ENCODE measurements around the gene METTL5. TPM values are rescaled to one million over a fixed set of nuclear protein-coding genes. Genes with fewer than 3 reads are reported as not detected.

The METTL5 gene
- total and polyA plus RNA-seq, 5 experiments from 2014 or later, result 50.8 to 155 (median 115) TPM

GRCh38 chr2:169803480-169803879 lies 21.2 kb downstream of the METTL5 start:
- no peaks in the 10 kb centered on the region for H3K9me3 Mint-ChIP-seq
- H3K4me1 Mint-ChIP-seq, result peaks cover 7 to 39% (median 23%) of the 10 kb centered on the region in 4 donors
- no peaks in the 10 kb centered on the region for H3K27me3 Mint-ChIP-seq
- H3K27ac Mint-ChIP-seq, result no peak overlapping the region
- no peak for ATAC-seq
- H3K36me3 Mint-ChIP-seq, result peaks cover 0 to 58% (median 16%) of the 10 kb centered on the region in 3 donors
- H3K4me3 Mint-ChIP-seq, result no peak overlapping the region
- POLR2A ChIA-PET, result no interaction called here
- DNase-seq, result no peak

- Mint-ChIP-seq H3K36me3 (peaks cover 0 to 22% (median 0%) of the 10 kb centered on the region in 3 donors), H3K27me3 (peaks cover 0 to 2% (median 0%) of the 10 kb centered on the region in 5 donors), H3K4me1 (peaks cover 7 to 40% (median 23%) of the 10 kb centered on the region in 4 donors), H3K9me3 (no peaks in the 10 kb centered on the region), H3K27ac (peak within 1 kb of the TSS; percentile 88 to 98 (median 96)), H3K4me3 (peak within 1 kb of the TSS; percentile 83 to 96 (median 90))
- DNase-seq (peak; percentile 81 to 96 (median 86)), ATAC-seq (peak; percentile 92 to 93)
- POLR2A ChIA-PET, result interaction anchor here (0.5 to 2.0 kb wide), 8 partner anchors 25 to 1887 kb away, joined by 3 to 14 read pairs (median 5); partner anchors contain the start of genes CFAP210, METTL5, PHOSPHO2 and PPIG
These were observed 25.8 kb downstream of the METTL5 start, which contains the start of gene SSB for GRCh38 chr2:169798718-169799592. TSS of gene SSB (plus strand) at chr2:169798871. CDS start at chr2:169800961, 2,090 bp downstream.

- POLR2A ChIA-PET, result interaction anchor here (0.5 to 2.0 kb wide), 6 partner anchors 26 to 1888 kb away, joined by 3 to 14 read pairs (median 7); partner anchors contain the start of genes CFAP210, METTL5, PHOSPHO2 and PPIG
- no peaks in the 10 kb centered on the region for H3K9me3 Mint-ChIP-seq
- DNase-seq (no peak), ATAC-seq (no peak)
- H3K4me3 Mint-ChIP-seq, result peak overlapping the region; percentile 83 to 96 (median 90)
- H3K27ac Mint-ChIP-seq, result peak overlapping the region; percentile 84 to 98 (median 92)
- peaks cover 0 to 2% (median 0%) of the 10 kb centered on the region in 5 donors for H3K27me3 Mint-ChIP-seq
- H3K36me3 Mint-ChIP-seq, result peaks cover 0 to 18% (median 0%) of the 10 kb centered on the region in 3 donors
- peaks cover 7 to 40% (median 20%) of the 10 kb centered on the region in 4 donors for H3K4me1 Mint-ChIP-seq
These were observed 26.3 kb downstream of the METTL5 start for GRCh38 chr2:169798397-169798717.

GRCh38 chr2:169797601-169798000 lies 27.1 kb downstream of the METTL5 start:
- Mint-ChIP-seq H3K9me3 (no peaks in the 10 kb centered on the region), H3K4me1 (peaks cover 7 to 36% (median 17%) of the 10 kb centered on the region in 4 donors), H3K36me3 (peaks cover 0 to 14% (median 0%) of the 10 kb centered on the region in 3 donors), H3K4me3 (peak overlapping the region; percentile 19 to 84 (median 48)), H3K27ac (peak overlapping the region in 9 of 10 donors; percentile 33 to 92 (median 69)), H3K27me3 (peaks cover 0 to 2% (median 0%) of the 10 kb centered on the region in 5 donors)
- POLR2A ChIA-PET, result interaction anchor here (0.6 kb wide), 1 partner anchor 27 kb away, joined by 4 read pairs; the partner anchor contains the start of gene METTL5
- no peak for DNase-seq
- no peak for ATAC-seq

GRCh38 chr2:169796441-169796840 lies 28.3 kb downstream of the METTL5 start:
- POLR2A ChIA-PET, result no interaction called here
- H3K27me3 Mint-ChIP-seq, result peaks cover 0 to 2% (median 0%) of the 10 kb centered on the region in 5 donors
- peak overlapping the region in 2 of 10 donors; percentile 23 to 42 for H3K4me3 Mint-ChIP-seq
- H3K9me3 Mint-ChIP-seq, result no peaks in the 10 kb centered on the region
- peak overlapping the region in 3 of 10 donors; percentile 7 to 35 (median 25) for H3K27ac Mint-ChIP-seq
- H3K36me3 Mint-ChIP-seq, result peaks cover 0 to 3% (median 0%) of the 10 kb centered on the region in 3 donors
- ATAC-seq (no peak), DNase-seq (no peak)
- peaks cover 0 to 27% (median 9%) of the 10 kb centered on the region in 4 donors for H3K4me1 Mint-ChIP-seq

- H3K4me3 Mint-ChIP-seq, result no peak overlapping the region
- DNase-seq (no peak), ATAC-seq (no peak)
- POLR2A ChIA-PET, result no interaction called here
- H3K36me3 Mint-ChIP-seq, result no peaks in the 10 kb centered on the region
- no peaks in the 10 kb centered on the region for H3K9me3 Mint-ChIP-seq
- H3K4me1 Mint-ChIP-seq, result peaks cover 0 to 17% (median 4%) of the 10 kb centered on the region in 4 donors
- peaks cover 0 to 3% (median under 1%) of the 10 kb centered on the region in 5 donors for H3K27me3 Mint-ChIP-seq
- H3K27ac Mint-ChIP-seq, result no peak overlapping the region
These were observed 29.5 kb downstream of the METTL5 start for GRCh38 chr2:169795181-169795580.

- no peak overlapping the region for H3K4me3 Mint-ChIP-seq
- ATAC-seq, result no peak
- no peak overlapping the region for H3K27ac Mint-ChIP-seq
- POLR2A ChIA-PET, result no interaction called here
- H3K4me1 Mint-ChIP-seq, result peaks cover 3 to 7% (median 5%) of the 10 kb centered on the region in 4 donors
- no peaks in the 10 kb centered on the region for H3K36me3 Mint-ChIP-seq
- no peak for DNase-seq
- H3K9me3 Mint-ChIP-seq, result no peaks in the 10 kb centered on the region
- H3K27me3 Mint-ChIP-seq, result peaks cover 10 to 28% (median 14%) of the 10 kb centered on the region in 5 donors
These were observed 34.1 kb downstream of the METTL5 start for GRCh38 chr2:169790581-169790980.

- H3K4me3 Mint-ChIP-seq, result no peak overlapping the region
- DNase-seq, result no peak
- H3K27ac Mint-ChIP-seq, result no peak overlapping the region
- POLR2A ChIA-PET, result no interaction called here
- no peaks in the 10 kb centered on the region for H3K36me3 Mint-ChIP-seq
- H3K4me1 Mint-ChIP-seq, result no peaks in the 10 kb centered on the region
- no peak for ATAC-seq
- no peaks in the 10 kb centered on the region for H3K9me3 Mint-ChIP-seq
- H3K27me3 Mint-ChIP-seq, result peaks cover 0 to 8% (median 2%) of the 10 kb centered on the region in 5 donors
These were observed 42.2 kb downstream of the METTL5 start for GRCh38 chr2:169782513-169782912.

GRCh38 chr2:169781249-169782013 lies 43.3 kb downstream of the METTL5 start:
- ATAC-seq (no peak), DNase-seq (no peak)
- no peaks in the 10 kb centered on the region for H3K4me1 Mint-ChIP-seq
- no peaks in the 10 kb centered on the region for H3K36me3 Mint-ChIP-seq
- no peak overlapping the region for H3K4me3 Mint-ChIP-seq
- peaks cover 0 to 8% (median 2%) of the 10 kb centered on the region in 5 donors for H3K27me3 Mint-ChIP-seq
- POLR2A ChIA-PET, result interaction anchor here (0.6 kb wide), 1 partner anchor 136 kb away, joined by 3 read pairs; no protein-coding TSS in a partner anchor
- H3K27ac Mint-ChIP-seq, result no peak overlapping the region
- no peaks in the 10 kb centered on the region for H3K9me3 Mint-ChIP-seq

- H3K36me3 Mint-ChIP-seq, result no peaks in the 10 kb centered on the region
- H3K4me3 Mint-ChIP-seq, result no peak overlapping the region
- POLR2A ChIA-PET, result no interaction called here
These were observed 46.3 kb downstream of the METTL5 start for GRCh38 chr2:169778446-169778845.

GRCh38 chr2:169776252-169776761 lies 48.4 kb downstream of the METTL5 start:
- POLR2A ChIA-PET, result no interaction called here
- no peaks in the 10 kb centered on the region for H3K36me3 Mint-ChIP-seq
- DNase-seq, result no peak
- no peak for ATAC-seq
- H3K27ac Mint-ChIP-seq, result no peak overlapping the region
- peaks cover 0 to 2% (median 0%) of the 10 kb centered on the region in 4 donors for H3K4me1 Mint-ChIP-seq
- peaks cover 0 to 5% (median 1%) of the 10 kb centered on the region in 5 donors for H3K27me3 Mint-ChIP-seq
- H3K4me3 Mint-ChIP-seq, result no peak overlapping the region
- H3K9me3 Mint-ChIP-seq, result no peaks in the 10 kb centered on the region

More at GRCh38 chr2:169778446-169778845, 46.3 kb downstream of the METTL5 start:
- no peak for DNase-seq
- peaks cover 0 to 6% (median 2%) of the 10 kb centered on the region in 5 donors for H3K27me3 Mint-ChIP-seq
- H3K9me3 Mint-ChIP-seq, result no peaks in the 10 kb centered on the region
- ATAC-seq, result no peak
- H3K4me1 Mint-ChIP-seq, result peaks cover 0 to 2% (median 0%) of the 10 kb centered on the region in 4 donors
- H3K27ac Mint-ChIP-seq, result no peak overlapping the region

- Mint-ChIP-seq H3K9me3 (no peaks in the 10 kb centered on the region), H3K4me3 (no peak overlapping the region), H3K27me3 (peaks cover 0 to 5% (median 1%) of the 10 kb centered on the region in 5 donors), H3K4me1 (peaks cover 0 to 2% (median 0%) of the 10 kb centered on the region in 4 donors), H3K36me3 (no peaks in the 10 kb centered on the region), H3K27ac (peak overlapping the region in 1 of 10 donors; percentile 62)
- POLR2A ChIA-PET, result no interaction called here
- no peak for DNase-seq
- ATAC-seq, result no peak
These were observed 48.9 kb downstream of the METTL5 start for GRCh38 chr2:169775765-169776164.
